Measurements from ENCODE around the gene SNTG2.

DNA sequence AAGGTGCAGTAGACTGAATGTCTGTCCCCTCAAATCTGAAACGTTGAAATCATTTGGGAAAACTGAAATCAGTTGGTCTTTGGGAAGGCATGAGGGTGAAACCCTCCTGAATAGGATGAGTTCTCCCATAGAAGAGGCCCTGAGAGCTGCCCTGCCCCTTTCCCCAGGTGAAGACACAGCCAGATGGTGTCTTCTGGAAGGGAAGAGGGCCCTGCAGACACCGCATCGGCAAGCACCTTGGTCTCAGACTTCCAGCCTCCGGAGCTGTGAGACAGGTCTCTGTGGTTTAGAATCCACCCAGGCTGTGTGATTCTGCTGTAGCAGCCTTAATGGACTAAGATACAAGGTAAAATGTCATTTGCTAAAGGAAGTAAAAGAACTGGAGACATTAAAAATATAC, 42.1 kb upstream of the SNTG2 start:
- TF ChIP-seq POLR2A (IDR thresholded peaks at IDR 0.05; ENCODE audit: low read length), result no peak
- TF ChIP-seq GATA1 (IDR thresholded peaks at IDR 0.05; ENCODE audit: low read depth, low read length), result no peak

Measured in erythroblast (primary cell).